Nephron (organoid): ENCODE measurements around the gene LTB4R2.

Source experiments
- H3K27ac Mint-ChIP-seq, 3 experiments: 2 replicates each; pipeline ENCODE4 v1.8.0; 2020; ENCODE audit warnings: mixed read lengths in 3 of 3, mild to moderate bottlenecking in 2 of 3, moderate library complexity in 1 of 3
- H3K27me3 Mint-ChIP-seq: 2 replicates; pipeline ENCODE4 v1.8.0; 2021; ENCODE audit warnings: low read depth, mild to moderate bottlenecking, moderate library complexity, mixed read lengths
- H3K36me3 Mint-ChIP-seq: 2 replicates; pipeline ENCODE4 v1.8.0; 2020; ENCODE audit warnings: low read depth, mixed read lengths
- H3K4me1 Mint-ChIP-seq: 2 replicates; pipeline ENCODE4 v1.8.0; 2020; ENCODE audit warnings: mixed read lengths
- H3K4me3 Mint-ChIP-seq, 3 experiments: 2 replicates each; pipeline ENCODE4 v1.8.0; 2020; ENCODE audit warnings: mild to moderate bottlenecking in 3 of 3, mixed read lengths in 3 of 3, moderate library complexity in 2 of 3
- H3K9me3 Mint-ChIP-seq: 2 replicates; pipeline ENCODE4 v1.8.0; 2020; ENCODE audit warnings: mixed read lengths
- CTCF ChIP-seq, 3 experiments: fragments of 200-600 bp; sonication (generic); IDR thresholded peaks; one replicate each; pipeline ENCODE4 v1.5.0; 2021; ENCODE audit warnings: antibody characterized with exemption in 3 of 3; ENCODE audit not compliant: unreplicated experiment in 3 of 3

Gene LTB4R2

GRCh38 chr14:24334431-24335291, 24.7 kb downstream of the LTB4R2 start, which contains the start of gene ADCY4:
TSS of gene ADCY4 (minus strand) at chr14:24335071. CDS start at chr14:24334652, 419 bp downstream.
- Mint-ChIP-seq H3K27ac (peak within 1 kb of the TSS in 1 of 3 experiments; percentile 61), H3K36me3 (no peaks in the 10 kb centered on the region), H3K9me3 (no peaks in the 10 kb centered on the region), H3K4me3 (peak within 1 kb of the TSS; percentile 73 to 82 (median 80)), H3K27me3 (peaks cover 99% of the 10 kb centered on the region), H3K4me1 (peaks cover 18% of the 10 kb centered on the region)
- TF ChIP-seq CTCF (IDR thresholded peaks at IDR 0.05; ENCODE audit: unreplicated experiment in 3 of 3), result no peak

- Mint-ChIP-seq H3K9me3 (no peaks in the 10 kb centered on the region), H3K27ac (peak overlapping the region in 1 of 3 experiments; percentile 61), H3K27me3 (peaks cover 100% of the 10 kb centered on the region), H3K4me1 (peaks cover 18% of the 10 kb centered on the region), H3K36me3 (no peaks in the 10 kb centered on the region), H3K4me3 (peak overlapping the region; percentile 46 to 78 (median 73))
- TF ChIP-seq CTCF (IDR thresholded peaks at IDR 0.05; ENCODE audit: unreplicated experiment in 3 of 3), result no peak
Observed at GRCh38 chr14:24335461-24336171, 25.7 kb downstream of the LTB4R2 start.

- Mint-ChIP-seq H3K27ac (no peak overlapping the region), H3K9me3 (no peaks in the 10 kb centered on the region), H3K4me3 (no peak overlapping the region), H3K27me3 (peaks cover 97% of the 10 kb centered on the region), H3K4me1 (peaks cover 13% of the 10 kb centered on the region), H3K36me3 (no peaks in the 10 kb centered on the region)
- no peak for TF ChIP-seq CTCF (IDR thresholded peaks at IDR 0.05; ENCODE audit: unreplicated experiment in 3 of 3)
Observed at GRCh38 chr14:24337144-24337823, 27.3 kb downstream of the LTB4R2 start.

- H3K36me3 Mint-ChIP-seq, result no peaks in the 10 kb centered on the region
- H3K4me1 Mint-ChIP-seq, result peaks cover 12% of the 10 kb centered on the region
- TF ChIP-seq CTCF (IDR thresholded peaks at IDR 0.05; ENCODE audit: unreplicated experiment in 3 of 3), result no peak
- H3K9me3 Mint-ChIP-seq, result no peaks in the 10 kb centered on the region
- H3K4me3 Mint-ChIP-seq, result peak overlapping the region; percentile 6 to 40 (median 8)
- peaks cover 96% of the 10 kb centered on the region for H3K27me3 Mint-ChIP-seq
- no peak overlapping the region for H3K27ac Mint-ChIP-seq
Observed at GRCh38 chr14:24337824-24338175, 27.9 kb downstream of the LTB4R2 start.

GRCh38 chr14:24338843-24339242, 28.9 kb downstream of the LTB4R2 start:
- TF ChIP-seq CTCF (IDR thresholded peaks at IDR 0.05; ENCODE audit: unreplicated experiment in 3 of 3), result no peak

More at GRCh38 chr14:24338843-24339242, 28.9 kb downstream of the LTB4R2 start:
- Mint-ChIP-seq H3K27ac (no peak overlapping the region), H3K27me3 (peaks cover 87% of the 10 kb centered on the region), H3K4me1 (peaks cover 12% of the 10 kb centered on the region), H3K36me3 (no peaks in the 10 kb centered on the region), H3K4me3 (peak overlapping the region in 2 of 3 experiments; percentile 12 to 77), H3K9me3 (no peaks in the 10 kb centered on the region)
